Measurements from ENCODE around the gene SMIM35.

SMIM35 gene

GRCh38 chr11:117961896-117962295 lies 124.9 kb downstream of the SMIM35 start:
- no peak overlapping the region for H3K23ac ChIP-seq (ENCODE audit: low read length)
- no peak overlapping the region for H3K4ac ChIP-seq (ENCODE audit: low read depth, low read length)
- no peak overlapping the region for H3K4me3 ChIP-seq (ENCODE audit: low read length)
- H4K5ac ChIP-seq (ENCODE audit: low read length): no peak overlapping the region
- no peak overlapping the region for H3K27ac ChIP-seq (ENCODE audit: low read depth, low read length)
- H2AK5ac ChIP-seq (ENCODE audit: low read length): no peak overlapping the region
- no peak overlapping the region for H3K18ac ChIP-seq (ENCODE audit: low read length)
- no peak overlapping the region for H3K4me2 ChIP-seq (ENCODE audit: low read length)
- no peak overlapping the region for H3K56ac ChIP-seq (ENCODE audit: low read length)
- no peak overlapping the region for H4K8ac ChIP-seq (ENCODE audit: low read depth, low read length)
- no peaks in the 10 kb centered on the region for H3K79me1 ChIP-seq (ENCODE audit: low read length)
- H3K4me1 ChIP-seq (ENCODE audit: control insufficient read depth, low read depth, low read length): no peaks in the 10 kb centered on the region
- no peaks in the 10 kb centered on the region for H3K36me3 ChIP-seq (ENCODE audit: control insufficient read depth, insufficient read depth, low read length)
- no peaks in the 10 kb centered on the region for H3K27me3 ChIP-seq (ENCODE audit: insufficient read depth, low read length, poor library complexity)
- DNase-seq: peak; percentile 40
- H2BK15ac ChIP-seq (replicated peaks; ENCODE audit: low read depth): no peak overlapping the region
- no peak overlapping the region for H3K9ac ChIP-seq (ENCODE audit: low read length)
- no peaks in the 10 kb centered on the region for H3K79me2 ChIP-seq (ENCODE audit: control insufficient read depth, insufficient read depth, low read length)
- H2BK5ac ChIP-seq (ENCODE audit: low read length): no peak overlapping the region
- no peak overlapping the region for H2BK120ac ChIP-seq (ENCODE audit: low read depth, low read length)
- no CpG with 5 or more reads among the region's 10 CpGs for WGBS (ENCODE audit: extremely low coverage, insufficient coverage, low lambda C conversion rate)

- Histone ChIP-seq H3K27ac (ENCODE audit: low read depth, low read length) (no peak overlapping the region), H2BK120ac (ENCODE audit: low read depth, low read length) (no peak overlapping the region), H3K56ac (ENCODE audit: low read length) (no peak overlapping the region), H2BK15ac (replicated peaks; ENCODE audit: low read depth) (no peak overlapping the region), H2BK5ac (ENCODE audit: low read length) (no peak overlapping the region), H3K27me3 (ENCODE audit: insufficient read depth, low read length, poor library complexity) (no peaks in the 10 kb centered on the region), H3K79me2 (ENCODE audit: control insufficient read depth, insufficient read depth, low read length) (no peaks in the 10 kb centered on the region), H3K23ac (ENCODE audit: low read length) (no peak overlapping the region), H3K4me1 (ENCODE audit: control insufficient read depth, low read depth, low read length) (no peaks in the 10 kb centered on the region), H3K79me1 (ENCODE audit: low read length) (no peaks in the 10 kb centered on the region), H3K4me2 (ENCODE audit: low read length) (no peak overlapping the region), H3K4ac (ENCODE audit: low read depth, low read length) (no peak overlapping the region), H3K36me3 (ENCODE audit: control insufficient read depth, insufficient read depth, low read length) (no peaks in the 10 kb centered on the region), H3K4me3 (ENCODE audit: low read length) (no peak overlapping the region), H3K9ac (ENCODE audit: low read length) (no peak overlapping the region), H2AK5ac (ENCODE audit: low read length) (no peak overlapping the region), H4K5ac (ENCODE audit: low read length) (no peak overlapping the region), H3K18ac (ENCODE audit: low read length) (no peak overlapping the region), H4K8ac (ENCODE audit: low read depth, low read length) (no peak overlapping the region)
- no CpG with 5 or more reads among the region's 1 CpG for whole genome bisulfite sequencing (ENCODE audit: extremely low coverage, insufficient coverage, low lambda C conversion rate)
- no peak for DNase-seq
These were observed 126.4 kb downstream of the SMIM35 start for GRCh38 chr11:117960406-117960805.

- H3K36me3 ChIP-seq (ENCODE audit: control insufficient read depth, insufficient read depth, low read length): no peaks in the 10 kb centered on the region
- no peaks in the 10 kb centered on the region for H3K79me2 ChIP-seq (ENCODE audit: control insufficient read depth, insufficient read depth, low read length)
- no peak overlapping the region for H4K8ac ChIP-seq (ENCODE audit: low read depth, low read length)
- H2BK5ac ChIP-seq (ENCODE audit: low read length): no peak overlapping the region
- H3K4me2 ChIP-seq (ENCODE audit: low read length): no peak overlapping the region
- H2BK15ac ChIP-seq (replicated peaks; ENCODE audit: low read depth): no peak overlapping the region
- no peak for DNase-seq
- no peak overlapping the region for H3K4me3 ChIP-seq (ENCODE audit: low read length)
- no peak overlapping the region for H3K56ac ChIP-seq (ENCODE audit: low read length)
- H3K9ac ChIP-seq (ENCODE audit: low read length): no peak overlapping the region
- no peak overlapping the region for H3K23ac ChIP-seq (ENCODE audit: low read length)
- H3K27me3 ChIP-seq (ENCODE audit: insufficient read depth, low read length, poor library complexity): no peaks in the 10 kb centered on the region
- no peak overlapping the region for H3K4ac ChIP-seq (ENCODE audit: low read depth, low read length)
- H3K79me1 ChIP-seq (ENCODE audit: low read length): no peaks in the 10 kb centered on the region
- no CpG with 5 or more reads among the region's 1 CpG for WGBS (ENCODE audit: extremely low coverage, insufficient coverage, low lambda C conversion rate)
- no peak overlapping the region for H4K5ac ChIP-seq (ENCODE audit: low read length)
- no peak overlapping the region for H2AK5ac ChIP-seq (ENCODE audit: low read length)
- H3K4me1 ChIP-seq (ENCODE audit: control insufficient read depth, low read depth, low read length): no peaks in the 10 kb centered on the region
- no peak overlapping the region for H3K18ac ChIP-seq (ENCODE audit: low read length)
- no peak overlapping the region for H3K27ac ChIP-seq (ENCODE audit: low read depth, low read length)
- H2BK120ac ChIP-seq (ENCODE audit: low read depth, low read length): no peak overlapping the region
These were observed 127.2 kb downstream of the SMIM35 start for GRCh38 chr11:117959438-117960149.

DNA sequence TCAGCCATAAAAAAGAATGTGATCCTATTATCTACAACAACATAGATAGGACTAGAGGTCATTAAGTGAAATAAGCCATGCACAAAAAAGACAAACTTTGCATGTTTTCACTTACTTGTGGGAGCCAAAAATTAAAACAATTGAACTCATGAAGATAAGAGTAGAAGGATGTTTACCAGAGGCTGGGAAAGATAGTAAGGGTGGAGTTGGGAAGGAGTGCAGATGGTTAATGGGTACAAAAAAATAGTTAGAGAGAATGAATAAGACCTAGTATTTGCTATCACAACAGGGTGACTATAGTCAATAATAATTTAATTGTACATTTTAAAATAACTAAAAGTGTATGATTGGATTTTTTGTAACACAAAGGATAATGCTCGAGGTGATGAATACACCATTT lies 127.8 kb downstream of the SMIM35 start:
- H3K9ac ChIP-seq (ENCODE audit: low read length): no peak overlapping the region
- H3K4me3 ChIP-seq (ENCODE audit: low read length): no peak overlapping the region
- no peaks in the 10 kb centered on the region for H3K27me3 ChIP-seq (ENCODE audit: insufficient read depth, low read length, poor library complexity)
- no peak overlapping the region for H3K18ac ChIP-seq (ENCODE audit: low read length)
- H3K23ac ChIP-seq (ENCODE audit: low read length): no peak overlapping the region
- no peak overlapping the region for H2BK120ac ChIP-seq (ENCODE audit: low read depth, low read length)
- WGBS (ENCODE audit: extremely low coverage, insufficient coverage, low lambda C conversion rate): no CpG with 5 or more reads among the region's 1 CpG
- no peak overlapping the region for H2BK5ac ChIP-seq (ENCODE audit: low read length)
- H3K56ac ChIP-seq (ENCODE audit: low read length): no peak overlapping the region
- H2BK15ac ChIP-seq (replicated peaks; ENCODE audit: low read depth): no peak overlapping the region
- H4K5ac ChIP-seq (ENCODE audit: low read length): no peak overlapping the region
- H3K27ac ChIP-seq (ENCODE audit: low read depth, low read length): no peak overlapping the region
- DNase-seq: no peak
- no peaks in the 10 kb centered on the region for H3K36me3 ChIP-seq (ENCODE audit: control insufficient read depth, insufficient read depth, low read length)
- no peaks in the 10 kb centered on the region for H3K79me1 ChIP-seq (ENCODE audit: low read length)
- H3K79me2 ChIP-seq (ENCODE audit: control insufficient read depth, insufficient read depth, low read length): no peaks in the 10 kb centered on the region
- no peak overlapping the region for H3K4me2 ChIP-seq (ENCODE audit: low read length)
- no peak overlapping the region for H2AK5ac ChIP-seq (ENCODE audit: low read length)
- no peak overlapping the region for H3K4ac ChIP-seq (ENCODE audit: low read depth, low read length)
- no peak overlapping the region for H4K8ac ChIP-seq (ENCODE audit: low read depth, low read length)
- H3K4me1 ChIP-seq (ENCODE audit: control insufficient read depth, low read depth, low read length): no peaks in the 10 kb centered on the region

Data from mesendoderm (in vitro differentiated cells).